A673 (cell line): Measurements from ENCODE around the gene MAN2B2. TPM values are rescaled to one million over a fixed set of nuclear protein-coding genes. Genes with fewer than 3 reads are reported as not detected.

Experiments used
- BruUV-seq: library from RNA; stranded (reverse); fragments of 400-500 nt; replicated peaks from 2 replicates; lab custom pipeline; 2021; lab: Mats Ljungman, UMichigan
- CTCF ChIA-PET: fragments of 300-600 bp; sonication (Branson Sonifier 250); formaldehyde crosslinking; loops from one replicate; lab custom pipeline; 2022; ENCODE audit warnings: antibody characterized with exemption; lab: Charles Lee
- POLR2A ChIA-PET: fragments of 300-600 bp; sonication (Branson Sonifier 250); formaldehyde crosslinking; loops from one replicate; lab custom pipeline; 2022; ENCODE audit warnings: antibody characterized with exemption; ENCODE audit not compliant: low non-redundant PET; lab: Charles Lee
- DNase-seq: peaks from one replicate; pipeline ENCODE4 v3.0.0-alpha.2; 2015; ENCODE audit warnings: low spot score
- H3K27ac ChIP-seq: fragments of 200-600 bp; sonication (generic); 2 replicates; pipeline ENCODE4 v1.5.1; 2016; ENCODE audit warnings: mixed run types, low read depth, mild to moderate bottlenecking, mixed read lengths, antibody characterized with exemption, low read length; ENCODE audit not compliant: poor library complexity, severe bottlenecking
- H3K27me3 ChIP-seq: fragments of 200-600 bp; sonication (generic); replicated peaks from 2 replicates; pipeline ENCODE4 v1.6.1; 2017; ENCODE audit warnings: mixed run types, low read depth, mild to moderate bottlenecking, mixed read lengths, antibody characterized with exemption, low read length; ENCODE audit not compliant: insufficient read depth, poor library complexity
- H3K36me3 ChIP-seq: fragments of 200-600 bp; sonication (generic); 2 replicates; pipeline ENCODE4 v1.6.1; 2016; ENCODE audit warnings: mixed run types, mild to moderate bottlenecking, mixed read lengths, antibody characterized with exemption, low read length; ENCODE audit not compliant: insufficient read depth, poor library complexity, severe bottlenecking
- H3K4me1 ChIP-seq: fragments of 200-600 bp; sonication (generic); 2 replicates; pipeline ENCODE4 v1.6.1; 2017; ENCODE audit warnings: mixed run types, mild to moderate bottlenecking, mixed read lengths, antibody characterized with exemption, low read length; ENCODE audit not compliant: insufficient read depth, poor library complexity, severe bottlenecking
- H3K4me3 ChIP-seq: fragments of 200-600 bp; sonication (generic); 2 replicates; pipeline ENCODE4 v1.5.1; 2016; ENCODE audit warnings: low read depth, mixed run types, mild to moderate bottlenecking, mixed read lengths, low read length; ENCODE audit not compliant: poor library complexity, severe bottlenecking
- H3K9me3 ChIP-seq: fragments of 200-600 bp; sonication (generic); 2 replicates; pipeline ENCODE4 v1.6.1; 2016; ENCODE audit warnings: mixed run types, low read depth, mild to moderate bottlenecking, mixed read lengths, antibody characterized with exemption, low read length; ENCODE audit not compliant: poor library complexity, severe bottlenecking
- EZH2 ChIP-seq: fragments of 200-600 bp; sonication (generic); IDR thresholded peaks from 2 replicates; pipeline ENCODE4 v1.6.1; 2017; ENCODE audit warnings: borderline replicate concordance, low read depth, mild to moderate bottlenecking, mixed read lengths, antibody characterized with exemption, low read length; ENCODE audit not compliant: poor library complexity, severe bottlenecking
- intact Hi-C: fragments of 100-400 bp; cut with micrococcal nuclease; formaldehyde crosslinking; loops from one replicate; pipeline ENCODE4 v1.10.0; 2022; ENCODE audit not compliant: unreplicated experiment
- total RNA-seq: library from RNA; stranded (reverse); gene quantifications from 2 replicates; pipeline ENCODE4 v1.2.3, GENCODE V29; 2021
- TF ChIP-seq, protein P1 (sequence below): fragments of 300-800, 200-600 bp; sonication (generic); conservative IDR thresholded peaks from 2 replicates; pipeline ENCODE4 v1.5.1; 2017; ENCODE audit warnings: low read depth, mild to moderate bottlenecking, antibody characterized with exemption, low read length, moderate library complexity, mixed read lengths

Gene MAN2B2
- total RNA-seq, 1 experiment from 2014 or later, result 14.9 TPM

DNA sequence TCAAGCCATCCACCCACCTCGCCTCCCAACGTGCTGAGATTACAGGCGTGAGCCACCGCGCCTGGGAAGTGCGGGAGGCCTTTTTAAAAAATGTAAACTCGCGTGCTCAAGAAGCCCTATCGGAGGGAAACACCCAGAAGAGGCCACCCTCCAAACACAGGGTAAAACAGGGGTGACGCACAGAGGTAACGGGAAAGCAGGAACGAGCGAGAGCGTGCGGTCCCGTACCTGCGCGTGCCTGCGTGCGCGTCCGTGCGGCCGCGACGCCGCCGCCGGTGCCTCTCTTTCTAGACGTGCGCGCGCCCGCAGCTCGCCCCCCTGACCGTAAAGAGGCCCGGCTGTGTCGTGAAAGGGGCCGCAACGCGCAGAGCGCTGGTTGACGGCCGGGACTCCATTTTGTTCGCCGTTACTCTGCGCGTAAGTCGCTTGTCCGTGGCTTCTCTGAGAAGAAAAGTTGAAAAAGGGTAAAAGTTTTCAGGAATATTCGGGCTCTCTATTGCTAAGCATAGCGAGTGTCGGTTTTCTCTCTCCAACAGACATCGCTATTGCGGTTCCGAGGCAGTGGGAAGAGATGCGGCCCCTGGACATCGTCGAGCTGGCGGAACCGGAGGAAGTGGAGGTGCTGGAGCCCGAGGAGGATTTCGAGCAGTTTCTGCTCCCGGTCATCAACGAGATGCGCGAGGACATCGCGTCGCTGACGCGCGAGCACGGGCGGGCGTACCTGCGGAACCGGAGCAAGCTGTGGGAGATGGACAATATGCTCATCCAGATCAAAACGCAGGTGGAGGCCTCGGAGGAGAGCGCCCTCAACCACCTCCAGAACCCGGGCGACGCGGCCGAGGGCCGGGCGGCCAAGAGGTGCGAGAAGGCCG is 65.5 kb downstream of the MAN2B2 start, which contains the start of gene MRFAP1:
MRFAP1 (plus strand) TSS at position 394 of the 872 bp plus-strand sequence; CDS start at position 572, 178 bp downstream.
- H3K27me3 ChIP-seq, result no peaks in the 10 kb centered on the region
- POLR2A ChIA-PET, result interaction anchor here (0.5 to 0.7 kb wide), 3 partner anchors 269 to 1204 kb away, joined by 3 to 7 read pairs (median 5); no protein-coding TSS in a partner anchor
- peaks cover 25% of the 10 kb centered on the region for H3K36me3 ChIP-seq
- peak within 1 kb of the TSS; percentile 91 for H3K27ac ChIP-seq
- BruUV-seq, result no TSS peak
- CTCF ChIA-PET, result no interaction called here
- intact Hi-C loops, result no loop called here
- H3K9me3 ChIP-seq, result no peaks in the 10 kb centered on the region
- H3K4me3 ChIP-seq, result peak within 1 kb of the TSS; percentile 96
- TF ChIP-seq EZH2, result no peak
- TF ChIP-seq, protein P1, sequence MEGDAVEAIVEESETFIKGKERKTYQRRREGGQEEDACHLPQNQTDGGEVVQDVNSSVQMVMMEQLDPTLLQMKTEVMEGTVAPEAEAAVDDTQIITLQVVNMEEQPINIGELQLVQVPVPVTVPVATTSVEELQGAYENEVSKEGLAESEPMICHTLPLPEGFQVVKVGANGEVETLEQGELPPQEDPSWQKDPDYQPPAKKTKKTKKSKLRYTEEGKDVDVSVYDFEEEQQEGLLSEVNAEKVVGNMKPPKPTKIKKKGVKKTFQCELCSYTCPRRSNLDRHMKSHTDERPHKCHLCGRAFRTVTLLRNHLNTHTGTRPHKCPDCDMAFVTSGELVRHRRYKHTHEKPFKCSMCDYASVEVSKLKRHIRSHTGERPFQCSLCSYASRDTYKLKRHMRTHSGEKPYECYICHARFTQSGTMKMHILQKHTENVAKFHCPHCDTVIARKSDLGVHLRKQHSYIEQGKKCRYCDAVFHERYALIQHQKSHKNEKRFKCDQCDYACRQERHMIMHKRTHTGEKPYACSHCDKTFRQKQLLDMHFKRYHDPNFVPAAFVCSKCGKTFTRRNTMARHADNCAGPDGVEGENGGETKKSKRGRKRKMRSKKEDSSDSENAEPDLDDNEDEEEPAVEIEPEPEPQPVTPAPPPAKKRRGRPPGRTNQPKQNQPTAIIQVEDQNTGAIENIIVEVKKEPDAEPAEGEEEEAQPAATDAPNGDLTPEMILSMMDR, result no peak
- H3K4me1 ChIP-seq, result peaks cover 9% of the 10 kb centered on the region
- peak; percentile 97 for DNase-seq

DNA sequence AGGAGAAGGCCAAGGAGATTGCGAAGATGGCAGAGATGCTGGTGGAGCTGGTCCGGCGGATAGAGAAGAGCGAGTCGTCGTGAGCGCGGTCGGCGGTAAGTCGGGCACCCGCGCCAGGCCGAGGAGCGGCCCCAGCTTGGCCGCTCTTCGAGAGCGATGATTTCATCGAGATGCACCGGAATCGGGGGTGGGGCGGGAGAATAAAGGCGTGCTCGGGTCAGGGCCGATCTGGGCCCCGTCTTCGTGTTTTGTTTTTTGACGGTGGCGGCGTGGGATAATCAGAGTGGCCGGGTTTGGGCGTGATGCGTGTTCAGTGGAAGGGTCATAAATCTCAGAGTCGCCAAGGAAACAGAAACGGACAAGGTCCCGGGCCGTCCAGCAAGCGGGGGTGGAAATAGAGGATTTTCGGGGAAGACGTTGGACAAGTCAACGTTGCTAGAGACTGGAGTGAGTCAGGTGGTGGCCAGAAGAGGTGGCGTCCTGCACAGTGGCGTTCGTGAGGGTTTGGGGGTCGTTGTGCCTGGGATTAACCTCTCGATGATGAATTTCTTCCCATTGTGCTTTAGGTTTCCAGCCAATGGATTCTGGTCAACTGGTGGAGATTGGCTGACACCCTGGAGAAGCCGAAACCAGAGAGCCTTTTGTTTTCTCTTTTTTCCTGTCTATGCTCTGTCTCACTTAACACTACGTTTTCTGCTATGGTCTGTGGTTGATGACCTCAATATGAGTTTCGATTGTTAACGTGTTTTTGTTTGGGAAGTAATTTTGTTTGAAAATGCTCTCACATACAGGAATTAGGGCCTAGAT is 66.4 kb downstream of the MAN2B2 start:
- no peaks in the 10 kb centered on the region for H3K27me3 ChIP-seq
- H3K4me1 ChIP-seq, result peaks cover 9% of the 10 kb centered on the region
- ChIA-PET CTCF (no interaction called here), POLR2A (interaction anchor here (0.6 kb wide), 1 partner anchor 268 kb away, joined by 5 read pairs; no protein-coding TSS in a partner anchor)
- H3K4me3 ChIP-seq, result peak overlapping the region; percentile 96
- H3K27ac ChIP-seq, result peak overlapping the region; percentile 91
- no peaks in the 10 kb centered on the region for H3K9me3 ChIP-seq
- intact Hi-C loops, result no loop called here
- no peak for TF ChIP-seq EZH2
- TF ChIP-seq, protein P1, result no peak
- H3K36me3 ChIP-seq, result peaks cover 25% of the 10 kb centered on the region
- no TSS peak for BruUV-seq
- no peak for DNase-seq

DNA sequence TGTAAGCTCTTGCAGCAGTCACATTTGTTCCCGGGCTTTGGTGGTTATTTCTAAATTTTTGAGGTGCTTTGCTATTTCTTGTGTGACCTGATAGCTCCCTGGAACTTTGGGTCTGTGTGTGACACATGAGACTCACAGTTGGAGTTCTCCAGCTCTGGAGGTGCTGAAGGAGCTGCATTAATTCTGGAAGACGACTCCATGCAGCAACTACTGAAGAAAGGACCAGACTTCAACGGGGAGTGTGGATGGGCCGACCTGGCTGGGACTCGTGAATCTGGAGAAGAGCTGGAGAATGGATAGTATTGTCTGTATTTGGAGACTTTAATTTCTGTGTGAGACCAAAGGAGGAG is 67.0 kb downstream of the MAN2B2 start:
- peak overlapping the region; percentile 96 for H3K4me3 ChIP-seq
- ChIA-PET POLR2A (no interaction called here), CTCF (no interaction called here)
- H3K4me1 ChIP-seq, result peaks cover 9% of the 10 kb centered on the region
- H3K36me3 ChIP-seq, result peaks cover 25% of the 10 kb centered on the region
- peak overlapping the region; percentile 91 for H3K27ac ChIP-seq
- H3K9me3 ChIP-seq, result no peaks in the 10 kb centered on the region
- BruUV-seq, result no TSS peak
- intact Hi-C loops, result no loop called here
- TF ChIP-seq EZH2, result no peak
- TF ChIP-seq, protein P1, result no peak
- no peaks in the 10 kb centered on the region for H3K27me3 ChIP-seq
- DNase-seq, result no peak
